GM23338 (cell line): Measurements from ENCODE around the gene TMEM132A. TPM values are rescaled to one million over a fixed set of nuclear protein-coding genes. Genes with fewer than 3 reads are reported as not detected.
A peak's percentile ranks its signal among the peaks of the same experiment; 100 is the strongest.

Experiments
- ATAC-seq: fragments of 200-7000 bp; cut with Tn5 transposase; 3 replicates; pipeline ENCODE4 v1.9.1; 2020
- DNase-seq: peaks from one replicate; pipeline ENCODE4 v3.0.0-alpha.2; 2015; ENCODE audit warnings: low spot score
- H2AFZ ChIP-seq: fragments of 200-600 bp; sonication (generic); 2 replicates; pipeline ENCODE4 v1.8.0; 2016; ENCODE audit warnings: antibody characterized with exemption, mild to moderate bottlenecking, moderate library complexity
- H3F3A ChIP-seq: fragments of 200-600 bp; sonication (generic); replicated peaks from 2 replicates; pipeline ENCODE4 v1.8.0; 2017; ENCODE audit warnings: antibody characterized with exemption, mixed run types, low read depth
- H3K27ac ChIP-seq: fragments of 200-600 bp; sonication (generic); 2 replicates; pipeline ENCODE4 v1.6.1; 2016; ENCODE audit warnings: low read depth
- H3K27me3 ChIP-seq: fragments of 200-600 bp; sonication (generic); 2 replicates; pipeline ENCODE4 v1.8.0; 2016; ENCODE audit warnings: mild to moderate bottlenecking, mixed run types, moderate library complexity; ENCODE audit not compliant: insufficient read depth
- H3K36me3 ChIP-seq: fragments of 200-600 bp; sonication (generic); 2 replicates; pipeline ENCODE4 v1.8.0; 2016; ENCODE audit warnings: mild to moderate bottlenecking; ENCODE audit not compliant: insufficient read depth
- H3K4me1 ChIP-seq: fragments of 200-600 bp; sonication (generic); 2 replicates; pipeline ENCODE4 v1.8.0; 2016; ENCODE audit warnings: mild to moderate bottlenecking, moderate library complexity; ENCODE audit not compliant: insufficient read depth
- H3K4me2 ChIP-seq: fragments of 200-600 bp; sonication (generic); 2 replicates; pipeline ENCODE4 v1.7.1; 2017; ENCODE audit warnings: mixed run types
- H3K4me3 ChIP-seq: fragments of 200-600 bp; sonication (generic); 2 replicates; pipeline ENCODE4 v1.6.1; 2016; ENCODE audit warnings: mixed run types
- H3K79me2 ChIP-seq: fragments of 200-600 bp; sonication (generic); replicated peaks from 2 replicates; pipeline ENCODE4 v1.8.0; 2017; ENCODE audit warnings: mild to moderate bottlenecking; ENCODE audit not compliant: insufficient read depth
- H3K9me2 ChIP-seq: fragments of 200-600 bp; sonication (generic); 2 replicates; pipeline ENCODE4 v1.8.0; 2017; ENCODE audit not compliant: insufficient read depth
- H4K20me1 ChIP-seq: fragments of 200-600 bp; sonication (generic); replicated peaks from 2 replicates; pipeline ENCODE4 v1.8.0; 2017; ENCODE audit warnings: mild to moderate bottlenecking; ENCODE audit not compliant: insufficient read depth
- H3K27ac Mint-ChIP-seq: 2 replicates; pipeline ENCODE4 v1.8.0; 2020; ENCODE audit warnings: inconsistent platforms, mild to moderate bottlenecking, moderate library complexity, mixed read lengths
- H3K27me3 Mint-ChIP-seq: 3 replicates; pipeline ENCODE4 v1.8.0; 2022; ENCODE audit warnings: low read depth, mild to moderate bottlenecking, moderate library complexity, mixed read lengths, inconsistent platforms; ENCODE audit not compliant: insufficient read depth, poor library complexity
- H3K36me3 Mint-ChIP-seq: 3 replicates; pipeline ENCODE4 v1.8.0; 2021; ENCODE audit warnings: low read depth, mild to moderate bottlenecking, inconsistent platforms, moderate library complexity, mixed read lengths
- H3K4me1 Mint-ChIP-seq: 3 replicates; pipeline ENCODE4 v1.8.0; 2020; ENCODE audit warnings: mild to moderate bottlenecking, inconsistent platforms, mixed read lengths
- H3K4me3 Mint-ChIP-seq: 3 replicates; pipeline ENCODE4 v1.8.0; 2021; ENCODE audit warnings: moderate library complexity, mild to moderate bottlenecking, inconsistent platforms, mixed read lengths
- H3K9me3 Mint-ChIP-seq: 3 replicates; pipeline ENCODE4 v1.8.0; 2020; ENCODE audit warnings: moderate library complexity, mild to moderate bottlenecking, inconsistent platforms, mixed read lengths
- CREB1 ChIP-seq: fragments of 250-450 bp; sonication (Bioruptor Pico); IDR thresholded peaks from 2 replicates; pipeline ENCODE4 v1.5.0; 2020; ENCODE audit warnings: low read depth, mild to moderate bottlenecking, moderate library complexity
- EZH2phosphoT487 ChIP-seq: fragments of 200-600 bp; sonication (generic); IDR thresholded peaks from one replicate; pipeline ENCODE4 v1.8.1; 2018; ENCODE audit warnings: antibody characterized with exemption; ENCODE audit not compliant: unreplicated experiment
- JUNB ChIP-seq: IDR thresholded peaks from one replicate; pipeline ENCODE4 v1.6.1; 2016; ENCODE audit warnings: antibody characterized with exemption; ENCODE audit not compliant: unreplicated experiment
- STAT1 ChIP-seq: IDR thresholded peaks from one replicate; pipeline ENCODE4 v1.6.1; 2016; ENCODE audit warnings: antibody characterized with exemption; ENCODE audit not compliant: unreplicated experiment
- ZNF114 ChIP-seq: fragments of 250-450 bp; sonication (Bioruptor Pico); IDR thresholded peaks from 2 replicates; pipeline ENCODE4 v1.5.0; 2020; ENCODE audit warnings: mild to moderate bottlenecking, moderate library complexity
- ZNF331 ChIP-seq: fragments of 250-450 bp; sonication (Bioruptor Pico); IDR thresholded peaks from 2 replicates; pipeline ENCODE4 v1.5.0; 2020; ENCODE audit warnings: low read depth, mild to moderate bottlenecking, moderate library complexity
- polyA plus RNA-seq: library from polyadenylated mRNA; unstranded; fragments of >200 nt; fragmentation: Nextera tagmentation; extraction: Ambion mirVana; gene quantifications from 2 replicates; pipeline ENCODE4 v1.2.1, GENCODE V29; 2016
- total RNA-seq: library from RNA; depleted of rRNA; stranded (reverse); fragments of >200 nt; shearing (Covaris generic); gene quantifications from 2 replicates; pipeline ENCODE4 v1.2.3, GENCODE V29; 2014
- TF ChIP-seq, protein P1 (sequence below), 2 experiments: fragments of 200-600 bp in 1 of 2; sonication (generic) in 1 of 2; conservative IDR thresholded peaks; 2 replicates each; pipeline versions ENCODE4 v1.5.1 to v1.6.1; 2016 to 2017; ENCODE audit warnings: antibody characterized with exemption in 2 of 2, low read depth in 2 of 2, mild to moderate bottlenecking in 2 of 2, moderate library complexity in 1 of 2

Gene TMEM132A
- total and polyA plus RNA-seq, 2 experiments from 2014 or later, result 36.2 to 96.6 TPM

DNA sequence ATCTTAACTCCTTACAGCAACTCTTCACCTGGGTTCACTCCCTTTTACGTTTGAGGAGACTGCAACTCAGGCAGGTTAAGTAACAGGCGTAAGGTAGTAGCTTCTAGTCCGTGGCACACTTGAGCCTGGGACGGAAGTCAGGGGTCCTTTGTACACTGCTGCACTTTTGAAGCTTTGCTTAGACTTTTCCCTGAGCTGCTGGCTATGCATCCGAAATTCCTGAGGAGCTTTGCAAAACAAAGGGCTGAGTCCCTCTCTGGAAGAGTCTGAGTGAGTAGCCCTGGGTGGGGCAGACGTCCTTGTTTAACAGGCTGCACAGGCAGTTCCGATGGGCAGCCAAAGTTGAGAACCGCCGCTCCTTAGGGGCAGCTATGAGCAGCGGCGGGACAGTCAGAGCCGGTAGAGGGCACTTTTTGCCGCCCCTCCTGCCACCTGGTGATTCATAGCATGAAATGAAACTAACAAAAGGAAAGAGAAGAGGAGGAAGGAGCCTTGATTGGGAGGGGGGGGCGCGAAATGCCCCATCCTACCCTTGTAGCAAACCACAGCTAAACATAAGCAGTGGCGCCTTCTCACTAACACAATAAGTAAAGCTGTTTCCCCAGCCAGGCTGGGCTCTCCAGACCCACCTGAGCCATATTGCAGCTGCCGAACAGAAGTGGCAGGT lies 8.9 kb upstream of the TMEM132A start:
- Histone ChIP-seq H3K79me2 (peaks cover 29% of the 10 kb centered on the region), H4K20me1 (peaks cover 7% of the 10 kb centered on the region; the same call in 1 of the 2 replicates), H3K36me3 (no peaks in the 10 kb centered on the region), H3K4me2 (peak overlapping the region; percentile 88), H3K27me3 (no peaks in the 10 kb centered on the region), H2AFZ (peak overlapping the region; percentile 6; the same call in 1 of the 2 replicates), H3K4me3 (peak overlapping the region; percentile 56), H3K27ac (0 out of 2 replicates have a peak overlapping the region, but pooled peaks have one; percentile 7), H3F3A (0 out of 2 replicates have a peak, but pooled peaks cover 6% of the 10 kb centered on the region), H3K9me2 (no peaks in the 10 kb centered on the region), H3K4me1 (peaks cover 29% of the 10 kb centered on the region)
- peak; percentile 85 for DNase-seq
- TF ChIP-seq, protein P1, sequence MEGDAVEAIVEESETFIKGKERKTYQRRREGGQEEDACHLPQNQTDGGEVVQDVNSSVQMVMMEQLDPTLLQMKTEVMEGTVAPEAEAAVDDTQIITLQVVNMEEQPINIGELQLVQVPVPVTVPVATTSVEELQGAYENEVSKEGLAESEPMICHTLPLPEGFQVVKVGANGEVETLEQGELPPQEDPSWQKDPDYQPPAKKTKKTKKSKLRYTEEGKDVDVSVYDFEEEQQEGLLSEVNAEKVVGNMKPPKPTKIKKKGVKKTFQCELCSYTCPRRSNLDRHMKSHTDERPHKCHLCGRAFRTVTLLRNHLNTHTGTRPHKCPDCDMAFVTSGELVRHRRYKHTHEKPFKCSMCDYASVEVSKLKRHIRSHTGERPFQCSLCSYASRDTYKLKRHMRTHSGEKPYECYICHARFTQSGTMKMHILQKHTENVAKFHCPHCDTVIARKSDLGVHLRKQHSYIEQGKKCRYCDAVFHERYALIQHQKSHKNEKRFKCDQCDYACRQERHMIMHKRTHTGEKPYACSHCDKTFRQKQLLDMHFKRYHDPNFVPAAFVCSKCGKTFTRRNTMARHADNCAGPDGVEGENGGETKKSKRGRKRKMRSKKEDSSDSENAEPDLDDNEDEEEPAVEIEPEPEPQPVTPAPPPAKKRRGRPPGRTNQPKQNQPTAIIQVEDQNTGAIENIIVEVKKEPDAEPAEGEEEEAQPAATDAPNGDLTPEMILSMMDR (conservative IDR thresholded peaks at IDR 0.05; ENCODE audit: low read depth in 2 of 2), result peak; percentile 27 to 50
- TF ChIP-seq CREB1, result 0 out of 2 replicates have a peak, but pooled peaks have one; percentile 21
- no peak for TF ChIP-seq ZNF331 (CRISPR knock-in tag)
- Mint-ChIP-seq H3K27me3 (peaks cover 6% of the 10 kb centered on the region), H3K27ac (peak overlapping the region; percentile 79), H3K4me1 (peaks cover 43% of the 10 kb centered on the region), H3K36me3 (peaks cover 15% of the 10 kb centered on the region), H3K9me3 (no peaks in the 10 kb centered on the region; the same call in 2 of the 3 replicates), H3K4me3 (peak overlapping the region; percentile 91)
- ATAC-seq, result peak; percentile 70

DNA sequence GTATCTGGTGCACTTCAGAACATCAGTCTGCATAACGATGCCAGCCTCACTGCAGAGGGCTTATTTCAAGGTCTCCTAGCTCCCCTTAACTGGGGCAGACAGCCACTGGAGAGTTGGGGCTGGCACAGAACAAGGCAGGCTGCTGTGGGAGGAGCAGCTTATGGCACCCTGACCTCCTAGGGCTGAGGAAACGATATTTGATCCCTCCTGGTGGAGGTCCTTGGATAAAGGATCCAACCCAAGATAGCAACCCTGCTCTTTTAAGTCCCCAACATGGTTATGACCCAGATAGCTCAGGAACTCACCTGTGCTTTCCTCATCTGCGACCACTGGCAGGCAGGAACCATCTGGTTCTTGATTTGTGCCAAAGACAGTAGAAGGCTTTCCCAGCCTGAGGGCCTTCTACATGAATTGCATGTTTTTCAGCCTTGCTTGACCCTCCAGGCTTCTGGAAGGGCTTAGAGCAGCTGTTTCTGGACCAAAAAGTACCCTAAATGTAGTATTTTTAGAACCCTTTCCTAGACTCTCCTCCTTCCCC lies 7.5 kb upstream of the TMEM132A start:
- Histone ChIP-seq H2AFZ (no peak overlapping the region), H3K9me2 (no peaks in the 10 kb centered on the region), H3F3A (0 out of 2 replicates have a peak, but pooled peaks cover 6% of the 10 kb centered on the region), H3K4me2 (no peak overlapping the region; the same call in 1 of the 2 replicates), H3K4me3 (no peak overlapping the region), H3K27ac (no peak overlapping the region), H3K36me3 (no peaks in the 10 kb centered on the region), H4K20me1 (peaks cover 7% of the 10 kb centered on the region; the same call in 1 of the 2 replicates), H3K4me1 (peaks cover 29% of the 10 kb centered on the region), H3K27me3 (no peaks in the 10 kb centered on the region), H3K79me2 (peaks cover 29% of the 10 kb centered on the region)
- peaks cover 27% of the 10 kb centered on the region for H3K36me3 Mint-ChIP-seq
- H3K27me3 Mint-ChIP-seq, result peaks cover 14% of the 10 kb centered on the region
- no peak overlapping the region for H3K27ac Mint-ChIP-seq
- TF ChIP-seq STAT1 (no peak), JUNB (no peak), EZH2phosphoT487 (no peak)
- peaks cover 43% of the 10 kb centered on the region for H3K4me1 Mint-ChIP-seq
- peak overlapping the region; percentile 20; the same call in 1 of the 3 replicates for H3K4me3 Mint-ChIP-seq
- no peak for ATAC-seq
- no peak for DNase-seq
- H3K9me3 Mint-ChIP-seq, result no peaks in the 10 kb centered on the region; the same call in 2 of the 3 replicates

DNA sequence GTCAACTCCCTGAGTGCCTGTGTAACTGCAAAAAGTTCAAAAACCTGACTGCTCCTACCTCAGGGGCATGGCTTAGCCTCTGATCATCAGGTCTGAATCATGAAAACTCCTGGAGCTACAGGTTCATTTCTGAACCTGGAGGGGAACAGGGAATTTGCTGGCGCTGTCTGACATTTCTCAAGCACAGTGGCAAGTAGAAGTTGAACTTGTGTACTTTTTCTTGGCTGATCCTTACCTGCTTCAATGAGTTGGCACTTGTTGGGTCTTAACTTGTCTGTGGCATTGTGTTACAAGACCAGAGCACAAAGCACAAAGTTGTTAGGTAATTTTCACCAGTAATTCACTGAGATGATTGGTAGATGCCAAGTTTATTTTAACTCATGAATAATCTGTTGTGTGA lies 7.0 kb upstream of the TMEM132A start:
- Histone ChIP-seq H3K9me2 (no peaks in the 10 kb centered on the region), H3F3A (0 out of 2 replicates have a peak, but pooled peaks cover 6% of the 10 kb centered on the region), H3K36me3 (no peaks in the 10 kb centered on the region), H4K20me1 (peaks cover 7% of the 10 kb centered on the region; the same call in 1 of the 2 replicates), H3K79me2 (peaks cover 29% of the 10 kb centered on the region), H3K27me3 (no peaks in the 10 kb centered on the region), H3K4me1 (peaks cover 29% of the 10 kb centered on the region), H3K4me2 (no peak overlapping the region), H3K27ac (no peak overlapping the region), H2AFZ (no peak overlapping the region), H3K4me3 (no peak overlapping the region)
- Mint-ChIP-seq H3K4me3 (no peak overlapping the region; the same call in 2 of the 3 replicates), H3K4me1 (peaks cover 38% of the 10 kb centered on the region), H3K27me3 (peaks cover 14% of the 10 kb centered on the region), H3K27ac (no peak overlapping the region), H3K9me3 (no peaks in the 10 kb centered on the region; the same call in 2 of the 3 replicates), H3K36me3 (peaks cover 32% of the 10 kb centered on the region)
- ATAC-seq (no peak), DNase-seq (no peak)
- no peak for TF ChIP-seq ZNF114 (CRISPR knock-in tag)
